EH (cell line): ENCODE results near the gene ACD.
"Not testable (repeated sequence)": the region's sequence is repeated elsewhere in the genome, so short reads cannot be mapped to it uniquely, and the experiment has no call there.

ENCODE experiments used
- DNase-seq: peaks from one replicate; pipeline ENCODE4 v3.0.0-alpha.2; 2015; ENCODE audit warnings: low read depth

ACD gene

GRCh38 chr16:67659675-67660563, at the start of gene ACD:
ACD (minus strand) TSS chr16:67660260; CDS start chr16:67660220, 40 bp downstream.
- DNase-seq = peak; percentile 90

DNA sequence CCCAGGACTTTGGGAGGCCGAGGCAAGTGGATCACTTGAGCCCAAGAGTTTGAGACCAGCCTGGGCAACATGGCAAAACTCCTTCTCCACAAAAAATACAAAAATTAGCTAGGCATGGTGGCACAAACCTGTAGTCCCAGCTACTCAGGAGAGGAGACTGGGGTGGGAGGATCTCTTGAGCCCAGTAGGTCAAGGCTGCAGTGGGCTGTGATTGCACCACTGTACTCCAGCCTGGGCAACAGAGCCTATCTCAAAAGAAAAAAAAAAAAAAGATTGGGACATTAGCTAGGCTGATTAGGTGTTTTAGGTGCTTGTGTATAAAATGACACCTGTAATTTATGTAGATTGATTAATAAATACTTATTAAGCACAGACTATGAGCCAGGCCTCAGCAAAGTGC, 49.0 kb upstream of the ACD start:
- no peak for DNase-seq

DNA sequence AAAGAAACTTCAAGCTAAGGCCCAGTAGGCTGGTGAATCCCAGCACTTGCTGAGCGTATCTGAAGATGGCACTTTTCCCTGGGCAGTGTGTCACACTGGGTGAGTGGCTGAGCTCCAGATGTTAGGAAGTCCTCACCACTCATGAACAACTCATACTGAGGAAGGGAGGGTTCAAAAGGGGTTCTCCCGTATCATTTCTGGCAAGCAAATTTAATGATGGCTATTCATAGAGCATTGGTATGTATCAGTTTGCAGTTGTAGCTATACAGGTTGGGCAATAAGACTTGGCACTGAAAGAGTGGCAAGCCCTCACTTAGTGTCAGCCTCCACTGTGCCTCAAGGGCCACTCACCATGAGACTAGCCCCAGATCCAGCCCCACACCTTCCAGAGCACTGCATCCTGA, 48.3 kb upstream of the ACD start:
- DNase-seq = peak; percentile 32

- DNase-seq = no peak
These were observed 47.7 kb upstream of the ACD start for GRCh38 chr16:67707790-67708189.

DNA sequence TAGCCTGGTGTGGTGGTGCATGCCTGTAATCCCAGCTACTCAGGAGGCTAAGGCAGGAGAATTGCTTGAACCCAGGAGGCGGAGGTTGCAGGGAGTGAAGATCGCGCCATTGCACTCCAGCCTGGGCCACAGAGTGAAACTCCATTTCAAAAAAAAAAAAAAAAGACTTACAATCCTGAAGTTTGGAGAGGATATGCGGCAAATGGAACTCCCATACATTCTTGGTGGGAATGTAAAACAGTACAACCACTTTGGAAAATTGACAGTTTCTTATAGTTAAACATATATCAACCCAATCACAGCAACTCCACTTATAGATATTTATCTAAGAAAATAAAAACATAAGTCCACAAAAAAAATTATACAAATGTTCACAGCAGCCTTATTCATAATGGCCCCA, 47.1 kb upstream of the ACD start:
- DNase-seq = no peak

DNA sequence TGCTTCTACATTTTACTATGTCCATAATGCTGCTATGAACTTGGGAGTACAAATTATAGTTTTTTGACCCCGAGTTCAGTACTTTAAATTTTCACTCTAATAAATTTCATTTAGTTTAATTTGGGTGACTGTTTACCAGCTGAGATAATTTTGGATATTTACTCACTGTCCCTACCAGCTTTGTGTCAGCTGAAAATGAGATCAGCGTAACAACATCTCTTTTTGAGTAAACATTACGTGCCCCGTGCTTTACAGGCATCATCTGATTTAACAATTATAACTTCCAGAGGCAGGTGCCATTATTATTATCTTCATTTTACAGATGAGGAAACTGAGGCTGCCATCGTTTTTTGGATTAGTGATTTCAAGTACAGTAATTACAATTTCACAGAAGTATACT, 44.0 kb upstream of the ACD start:
- no peak for DNase-seq

- no peak for DNase-seq
These were observed 43.6 kb upstream of the ACD start for GRCh38 chr16:67703626-67704025.

- DNase-seq = no peak
These were observed 42.1 kb upstream of the ACD start for GRCh38 chr16:67702130-67702529.

DNA sequence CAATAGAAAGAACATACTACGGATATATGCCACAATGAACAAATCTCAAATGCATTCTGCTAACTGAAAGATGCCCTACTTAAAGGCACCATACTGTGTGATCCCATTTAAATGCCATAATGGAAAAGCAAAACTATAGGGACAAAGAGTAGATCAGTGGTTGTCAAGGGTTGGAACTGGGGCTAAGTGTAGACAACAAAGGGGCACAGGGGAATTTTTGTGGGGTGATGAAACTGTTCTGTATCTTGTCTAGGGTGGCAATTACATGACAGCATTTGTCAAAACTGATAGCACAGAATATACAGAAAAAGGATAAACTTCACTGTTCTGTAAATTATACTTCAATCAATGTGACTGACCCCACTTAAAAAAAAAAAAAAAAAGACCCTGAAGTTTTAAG, 41.4 kb upstream of the ACD start:
- DNase-seq = no peak

- DNase-seq = no peak
These were observed 39.2 kb upstream of the ACD start for GRCh38 chr16:67699265-67699664.

GRCh38 chr16:67697422-67698185, 37.5 kb upstream of the ACD start:
- no peak for DNase-seq

DNA sequence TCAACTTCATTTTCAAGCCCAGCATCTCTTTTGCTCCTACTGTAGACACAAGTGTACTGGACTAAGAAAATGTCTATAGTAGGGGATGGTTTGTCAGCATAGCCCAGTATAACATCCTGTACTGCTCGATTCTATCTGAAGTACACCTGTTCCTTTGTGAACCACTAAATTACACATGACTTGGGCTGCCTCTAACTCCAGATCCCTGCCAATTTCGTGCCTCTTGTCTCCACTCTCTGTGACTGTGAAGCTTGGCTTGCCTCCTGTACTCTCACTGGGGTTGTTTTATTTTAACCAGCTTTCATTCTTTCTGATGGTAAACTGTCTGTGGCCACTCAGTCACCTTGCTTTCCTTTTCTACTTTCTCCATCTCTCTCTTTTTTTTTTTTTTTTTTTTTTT, 34.6 kb upstream of the ACD start:
- DNase-seq = no peak

GRCh38 chr16:67693517-67694285, 33.6 kb upstream of the ACD start:
- DNase-seq = not testable (repeated sequence)

GRCh38 chr16:67685388-67686112, 25.5 kb upstream of the ACD start:
- DNase-seq = no peak

- DNase-seq = peak; percentile 22
These were observed 23.7 kb upstream of the ACD start for GRCh38 chr16:67683767-67684166.

DNA sequence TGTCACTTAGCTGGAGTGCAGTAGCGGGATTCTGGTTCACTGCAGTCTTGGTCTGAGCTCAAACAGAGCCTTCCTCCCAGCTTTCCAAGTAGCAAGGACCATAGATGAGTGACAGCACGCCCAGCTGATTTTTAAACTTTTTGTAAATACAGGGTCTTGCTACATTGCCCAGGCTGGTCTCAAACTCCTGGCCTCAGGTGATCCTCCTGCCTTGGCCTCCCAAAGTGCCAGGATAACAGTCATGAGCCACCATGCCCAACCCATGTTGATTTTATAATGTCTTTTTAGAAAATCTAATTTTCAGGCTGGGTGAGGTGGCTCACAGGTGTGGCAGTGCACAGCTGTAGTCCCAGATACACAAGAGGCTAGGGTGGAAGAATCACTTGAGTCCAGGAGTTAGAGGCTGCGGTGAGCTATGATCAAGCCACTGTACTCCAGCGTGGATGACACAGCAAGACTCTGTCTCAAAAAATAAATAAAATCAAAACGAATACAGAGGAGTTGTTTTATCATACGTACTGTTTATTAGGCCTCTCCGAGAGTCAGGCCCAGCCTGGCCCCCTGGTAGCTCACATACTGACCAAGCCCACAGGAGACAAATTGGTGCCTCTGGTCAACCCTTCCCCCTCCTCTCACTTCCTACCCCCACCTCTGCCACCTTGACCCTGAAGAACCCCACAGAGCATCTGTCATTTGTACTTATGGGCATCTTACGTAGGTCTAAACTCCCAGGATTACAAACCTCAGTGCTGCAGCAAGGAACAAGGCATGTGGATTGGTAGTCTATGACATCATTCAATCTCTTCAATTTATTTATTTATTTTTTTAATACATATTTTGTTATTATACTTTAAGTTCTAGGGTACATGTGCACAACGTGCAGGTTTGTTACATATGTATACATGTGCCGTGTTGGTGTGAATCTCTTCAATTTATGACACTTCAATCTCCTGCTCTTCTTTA, 20.2 kb upstream of the ACD start:
- DNase-seq = no peak

GRCh38 chr16:67678354-67679023, 18.4 kb upstream of the ACD start:
- DNase-seq = no peak

- DNase-seq = no peak
These were observed 17.7 kb upstream of the ACD start for GRCh38 chr16:67677712-67678111.

DNA sequence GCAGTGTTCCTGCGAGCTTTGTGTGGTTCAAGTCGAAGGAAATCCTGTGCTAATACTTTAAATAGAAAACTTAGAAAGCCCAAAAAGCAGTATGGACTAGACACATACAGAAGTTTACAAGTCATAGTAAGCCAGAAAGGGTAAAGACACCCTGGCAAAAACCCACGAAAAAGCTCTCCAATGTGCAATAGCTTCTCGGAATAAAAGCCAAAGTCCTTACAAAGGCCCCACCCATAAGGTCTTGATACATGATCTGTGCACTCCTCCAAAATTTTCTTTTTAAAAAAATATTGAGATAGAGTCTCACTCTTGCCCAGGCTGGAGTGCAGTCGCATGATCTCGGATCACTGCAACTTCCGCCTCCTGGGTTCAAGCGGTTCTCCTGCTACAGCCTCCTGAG, 16.9 kb upstream of the ACD start:
- DNase-seq = no peak

- DNase-seq = no peak
These were observed 16.5 kb upstream of the ACD start for GRCh38 chr16:67676516-67676915.
